Transverse colon (tissue), 4 donors: ENCODE data around the gene GALNT18. TPM values are rescaled to one million over a fixed set of nuclear protein-coding genes. Genes with fewer than 3 reads are reported as not detected.

Source experiments
- DNase-seq: peaks from one replicate; pipeline ENCODE4 v3.0.0-alpha.2; 2019
- H3K27ac ChIP-seq, 4 donors: fragments of 200-600 bp; sonication (generic); 2 replicates each; pipeline ENCODE4 v1.5.1; 2016 to 2018; ENCODE audit warnings: inconsistent platforms in 4 of 4
- H3K27me3 ChIP-seq: fragments of 200-600 bp; sonication (generic); 2 replicates; pipeline ENCODE4 v1.5.1; 2017; ENCODE audit warnings: inconsistent platforms
- H3K36me3 ChIP-seq, 4 donors: fragments of 200-600 bp; sonication (generic); 2 replicates each; pipeline ENCODE4 v1.5.1; 2017 to 2019; ENCODE audit warnings: inconsistent platforms in 4 of 4
- H3K4me1 ChIP-seq, 4 donors: fragments of 200-600 bp; sonication (generic); 2 replicates each; pipeline ENCODE4 v1.5.1; 2017 to 2020; ENCODE audit warnings: inconsistent platforms in 4 of 4
- H3K4me3 ChIP-seq, 4 donors: fragments of 200-600 bp; sonication (generic); 1 replicate in 1 of 4; 2 replicates in 3 of 4; pipeline versions ENCODE4 v1.5.1 to v1.6.1; 2017 to 2019; ENCODE audit warnings: inconsistent platforms in 4 of 4
- H3K9me3 ChIP-seq, 2 donors: fragments of 200-600 bp; sonication (generic); 2 replicates each; pipeline ENCODE4 v1.5.1; 2017 to 2019; ENCODE audit warnings: inconsistent platforms in 2 of 2
- CTCF ChIP-seq, 5 experiments: fragments of 200-600 bp in 3 of 5; fragments of 450-650 bp in 2 of 5; sonication (generic) in 3 of 5; IDR thresholded peaks; 1 replicate in 2 of 5; 2 replicates in 3 of 5; pipeline ENCODE4 v1.5.1; 2016 to 2017; ENCODE audit warnings: antibody characterized with exemption in 5 of 5, inconsistent platforms in 3 of 5, mild to moderate bottlenecking in 2 of 5, moderate library complexity in 1 of 5
- EP300 ChIP-seq: sonication (generic); formaldehyde crosslinking; IDR thresholded peaks from one replicate; pipeline ENCODE4 v1.6.1; 2017; ENCODE audit warnings: antibody characterized with exemption, low read depth
- POLR2A ChIP-seq: fragments of 450-650 bp; IDR thresholded peaks from one replicate; pipeline ENCODE4 v1.6.1; 2016; ENCODE audit warnings: antibody characterized with exemption, mild to moderate bottlenecking, moderate library complexity
- POLR2AphosphoS5 ChIP-seq, 3 donors: sonication (generic); formaldehyde crosslinking; IDR thresholded peaks; one replicate each; pipeline ENCODE4 v1.6.1; 2016; ENCODE audit warnings: antibody characterized with exemption in 3 of 3
- WGBS, 2 donors: methylation state at CpG; one replicate each; pipeline ENCODE4 v1.1.5; 2018; ENCODE audit warnings: low coverage in 1 of 2; 5-methylcytosine and 5-hydroxymethylcytosine counted together
- in situ Hi-C, 4 donors: fragments of 200-750 bp; cut with MboI; loops; one replicate each; pipeline versions ENCODE4 v1.15.0 to v1.15.1; 2017; ENCODE audit warnings: low sequenced_read_pairs in 3 of 4, low pct_ligation_motif_present in 1 of 4, low pct_unique_long_range_greater_than_20kb in 1 of 4
- intact Hi-C: fragments of 100-400 bp; cut with DNase I; formaldehyde crosslinking; loops from one replicate; pipeline ENCODE4 v1.15.1; 2023; ENCODE audit warnings: low total_unique reads
- total RNA-seq, 4 donors: library from RNA; depleted of rRNA; stranded (reverse); fragments of >200 nt; gene quantifications; one replicate each; pipeline ENCODE4 v1.1.0, GENCODE V29; 2016

GALNT18 gene
- total RNA-seq, 4 donors from 2014 or later = 5.6 to 22.1 (median 8.4) TPM

DNA sequence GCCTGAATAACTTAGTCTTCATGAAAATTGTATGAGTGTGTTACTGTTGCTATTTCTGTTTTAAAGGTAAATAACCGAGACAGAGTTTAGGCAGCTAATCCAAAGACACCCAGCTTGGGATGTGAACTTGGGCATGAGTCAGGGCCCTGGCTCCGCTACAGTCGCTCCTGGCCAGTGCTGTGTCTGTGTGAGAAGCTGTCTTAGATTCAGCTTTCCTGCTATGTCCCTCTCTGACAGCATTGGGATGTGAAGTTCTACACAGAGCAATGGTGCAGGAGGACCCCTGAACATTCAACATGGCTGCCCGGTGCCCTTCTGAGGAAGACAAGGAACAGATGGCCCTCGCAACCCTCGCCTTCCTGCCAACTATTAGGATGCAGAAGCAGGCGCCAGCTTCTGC lies 49.4 kb downstream of the GALNT18 start:
- H3K27me3 ChIP-seq = no peaks in the 10 kb centered on the region
- WGBS, 2 donors = 40 to 80% methylated on average over 1 to 7 of the region's 7 CpGs
- no peak overlapping the region for H3K4me3 ChIP-seq
- in situ Hi-C loops (no loop called here), intact Hi-C loops (no loop called here)
- H3K4me1 ChIP-seq = peaks cover under 1 to 18% (median 10%) of the 10 kb centered on the region in 4 donors
- no peaks in the 10 kb centered on the region for H3K36me3 ChIP-seq
- H3K9me3 ChIP-seq = no peaks in the 10 kb centered on the region
- TF ChIP-seq POLR2A = no peak
- no peak for DNase-seq
- peak overlapping the region in 2 of 4 donors; percentile 26 to 27 for H3K27ac ChIP-seq

- Histone ChIP-seq H3K9me3 (no peaks in the 10 kb centered on the region), H3K36me3 (no peaks in the 10 kb centered on the region), H3K27me3 (no peaks in the 10 kb centered on the region), H3K27ac (no peak overlapping the region), H3K4me3 (no peak overlapping the region), H3K4me1 (peaks cover 2 to 20% (median 10%) of the 10 kb centered on the region in 4 donors)
- DNase-seq = no peak
- in situ Hi-C loops (no loop called here), intact Hi-C loops (no loop called here)
- WGBS, 2 donors = 92% methylated on average over 7 of the region's 7 CpGs; no CpG with 5 or more reads in 1 of the 2 donors
- TF ChIP-seq POLR2AphosphoS5 (IDR thresholded peaks at IDR 0.05) (no peak), POLR2A (no peak), CTCF (IDR thresholded peaks at IDR 0.05) (no peak), EP300 (no peak)
Observed at GRCh38 chr11:11571893-11572292, 49.9 kb downstream of the GALNT18 start.

- H3K36me3 ChIP-seq = no peaks in the 10 kb centered on the region
- no peaks in the 10 kb centered on the region for H3K9me3 ChIP-seq
- in situ Hi-C loops (no loop called here), intact Hi-C loops (no loop called here)
- no peaks in the 10 kb centered on the region for H3K27me3 ChIP-seq
- peaks cover 2 to 20% (median 10%) of the 10 kb centered on the region in 4 donors for H3K4me1 ChIP-seq
- no peak overlapping the region for H3K27ac ChIP-seq
- no peak overlapping the region for H3K4me3 ChIP-seq
- DNase-seq = no peak
- TF ChIP-seq POLR2AphosphoS5 (IDR thresholded peaks at IDR 0.05) = no peak
- TF ChIP-seq POLR2A = no peak
- no peak for TF ChIP-seq EP300
- TF ChIP-seq CTCF (IDR thresholded peaks at IDR 0.05) = no peak
Observed at GRCh38 chr11:11570823-11571222, 51.0 kb downstream of the GALNT18 start.

DNA sequence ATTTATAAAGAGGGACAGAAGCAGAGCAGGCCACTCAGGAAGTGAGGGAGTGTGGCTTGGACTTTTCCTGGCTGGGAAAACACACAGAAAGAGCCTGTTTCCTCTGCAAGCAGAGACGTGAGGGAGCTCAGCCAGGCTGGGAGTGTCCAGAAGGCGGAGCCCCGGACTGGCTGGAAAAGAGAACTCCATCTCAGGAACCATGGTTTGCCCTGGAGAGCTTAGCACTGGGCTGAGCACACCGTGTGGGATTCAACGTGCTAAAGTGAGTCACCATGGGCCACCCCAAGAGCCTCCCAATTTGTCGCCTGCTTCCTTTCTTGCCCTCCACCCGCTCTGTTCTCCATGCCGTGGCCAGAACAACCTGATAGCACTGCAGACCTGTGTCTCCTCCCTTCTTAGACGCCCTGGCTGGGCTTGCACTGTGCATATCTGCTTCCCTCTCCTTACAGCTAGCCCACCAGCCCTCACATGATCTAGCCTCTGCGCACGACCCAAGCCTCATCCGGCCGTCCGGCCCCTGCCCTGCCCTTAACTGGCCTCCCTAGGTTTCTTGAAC lies 51.8 kb downstream of the GALNT18 start:
- WGBS, 2 donors = 50 to 63% methylated on average over 2 to 14 of the region's 14 CpGs
- H3K9me3 ChIP-seq = no peaks in the 10 kb centered on the region
- no peaks in the 10 kb centered on the region for H3K36me3 ChIP-seq
- intact Hi-C loops = no loop called here
- in situ Hi-C loops = no loop called here
- peak; percentile 33 for DNase-seq
- H3K27me3 ChIP-seq = no peaks in the 10 kb centered on the region
- no peak for TF ChIP-seq POLR2AphosphoS5 (IDR thresholded peaks at IDR 0.05)
- no peak for TF ChIP-seq EP300
- peaks cover 2 to 20% (median 10%) of the 10 kb centered on the region in 4 donors for H3K4me1 ChIP-seq
- H3K4me3 ChIP-seq = no peak overlapping the region
- peak overlapping the region; percentile 19 to 59 (median 56) for H3K27ac ChIP-seq

- intact Hi-C loops = no loop called here
- Histone ChIP-seq H3K36me3 (no peaks in the 10 kb centered on the region), H3K4me3 (no peak overlapping the region), H3K9me3 (no peaks in the 10 kb centered on the region), H3K4me1 (peaks cover 2 to 20% (median 10%) of the 10 kb centered on the region in 4 donors), H3K27ac (peak overlapping the region; percentile 43 to 73 (median 54)), H3K27me3 (no peaks in the 10 kb centered on the region)
- no peak for DNase-seq
- WGBS, 2 donors = 75 to 80% methylated on average over 1 to 3 of the region's 3 CpGs
- TF ChIP-seq EP300 (no peak), POLR2AphosphoS5 (IDR thresholded peaks at IDR 0.05) (no peak), CTCF (IDR thresholded peaks at IDR 0.05) (no peak), POLR2A (no peak)
- in situ Hi-C loops = no loop called here
Observed at GRCh38 chr11:11568651-11569229, 53.1 kb downstream of the GALNT18 start.
